ENCODE data around the gene SMIM12.

The SMIM12 gene

GRCh38 chr1:34840426-34840825, 19.1 kb downstream of the SMIM12 start:
- no peak overlapping the region for H3K4me3 ChIP-seq (IDR thresholded peaks at IDR 0.05; ENCODE audit: insufficient read depth, low read depth, low read length)
- no peak overlapping the region for H3K27ac ChIP-seq
- H3K79me2 ChIP-seq (ENCODE audit: insufficient read depth, low read depth): no peaks in the 10 kb centered on the region
- H4K20me1 ChIP-seq (ENCODE audit: insufficient read depth): no peaks in the 10 kb centered on the region
- TF ChIP-seq CTCF (conservative IDR thresholded peaks at IDR 0.05; ENCODE audit: low read depth, low read length): no peak
- no peak overlapping the region for H3K9ac ChIP-seq
- H3K36me3 ChIP-seq (ENCODE audit: insufficient read depth): no peaks in the 10 kb centered on the region
- H2AFZ ChIP-seq (ENCODE audit: low read depth): no peak overlapping the region
- H3K4me1 ChIP-seq (ENCODE audit: low read depth, poor library complexity, severe bottlenecking): no peaks in the 10 kb centered on the region
- no peaks in the 10 kb centered on the region for H3K27me3 ChIP-seq (ENCODE audit: insufficient read depth, low read depth)
- H3K4me2 ChIP-seq: no peak overlapping the region

GRCh38 chr1:34839526-34840305, 19.8 kb downstream of the SMIM12 start:
- no peak overlapping the region for H3K4me3 ChIP-seq (IDR thresholded peaks at IDR 0.05; ENCODE audit: insufficient read depth, low read depth, low read length)
- no peaks in the 10 kb centered on the region for H3K79me2 ChIP-seq (ENCODE audit: insufficient read depth, low read depth)
- H3K36me3 ChIP-seq (ENCODE audit: insufficient read depth): no peaks in the 10 kb centered on the region
- H3K27me3 ChIP-seq (ENCODE audit: insufficient read depth, low read depth): no peaks in the 10 kb centered on the region
- no peak overlapping the region for H3K27ac ChIP-seq
- H3K4me2 ChIP-seq: no peak overlapping the region
- H2AFZ ChIP-seq (ENCODE audit: low read depth): no peak overlapping the region
- H3K4me1 ChIP-seq (ENCODE audit: low read depth, poor library complexity, severe bottlenecking): no peaks in the 10 kb centered on the region
- no peak overlapping the region for H3K9ac ChIP-seq
- no peak for TF ChIP-seq CTCF (conservative IDR thresholded peaks at IDR 0.05; ENCODE audit: low read depth, low read length)
- H4K20me1 ChIP-seq (ENCODE audit: insufficient read depth): no peaks in the 10 kb centered on the region

- Histone ChIP-seq H3K9ac (no peak overlapping the region), H3K36me3 (ENCODE audit: insufficient read depth) (no peaks in the 10 kb centered on the region), H2AFZ (ENCODE audit: low read depth) (no peak overlapping the region), H3K4me3 (IDR thresholded peaks at IDR 0.05; ENCODE audit: insufficient read depth, low read depth, low read length) (no peak overlapping the region), H3K27ac (no peak overlapping the region), H4K20me1 (ENCODE audit: insufficient read depth) (no peaks in the 10 kb centered on the region), H3K4me1 (ENCODE audit: low read depth, poor library complexity, severe bottlenecking) (no peaks in the 10 kb centered on the region), H3K4me2 (no peak overlapping the region), H3K27me3 (ENCODE audit: insufficient read depth, low read depth) (no peaks in the 10 kb centered on the region), H3K79me2 (ENCODE audit: insufficient read depth, low read depth) (no peaks in the 10 kb centered on the region)
- no peak for TF ChIP-seq CTCF (conservative IDR thresholded peaks at IDR 0.05; ENCODE audit: low read depth, low read length)
These were observed 25.8 kb downstream of the SMIM12 start for GRCh38 chr1:34833711-34834110.

- no peak for TF ChIP-seq CTCF (conservative IDR thresholded peaks at IDR 0.05; ENCODE audit: low read depth, low read length)
- H3K27ac ChIP-seq: no peak overlapping the region
These were observed 27.8 kb downstream of the SMIM12 start for GRCh38 chr1:34831721-34832246.

More at GRCh38 chr1:34831721-34832246, 27.8 kb downstream of the SMIM12 start:
- Histone ChIP-seq H2AFZ (ENCODE audit: low read depth) (no peak overlapping the region), H3K9ac (no peak overlapping the region), H4K20me1 (ENCODE audit: insufficient read depth) (no peaks in the 10 kb centered on the region), H3K4me2 (no peak overlapping the region), H3K36me3 (ENCODE audit: insufficient read depth) (no peaks in the 10 kb centered on the region), H3K27me3 (ENCODE audit: insufficient read depth, low read depth) (no peaks in the 10 kb centered on the region), H3K4me1 (ENCODE audit: low read depth, poor library complexity, severe bottlenecking) (no peaks in the 10 kb centered on the region), H3K4me3 (IDR thresholded peaks at IDR 0.05; ENCODE audit: insufficient read depth, low read depth, low read length) (no peak overlapping the region), H3K79me2 (ENCODE audit: insufficient read depth, low read depth) (no peaks in the 10 kb centered on the region)

Data from KMS-11 (cell line).